Measurements from ENCODE around the gene TDP1. TPM values are rescaled to one million over a fixed set of nuclear protein-coding genes. Genes with fewer than 3 reads are reported as not detected.

TDP1 gene
- total and polyA plus RNA-seq, 2 of the 13 experiments (the other 11 are each of a cell fraction or from before 2014, with no cell fraction given) = 16.4 to 31.2 TPM

DNA sequence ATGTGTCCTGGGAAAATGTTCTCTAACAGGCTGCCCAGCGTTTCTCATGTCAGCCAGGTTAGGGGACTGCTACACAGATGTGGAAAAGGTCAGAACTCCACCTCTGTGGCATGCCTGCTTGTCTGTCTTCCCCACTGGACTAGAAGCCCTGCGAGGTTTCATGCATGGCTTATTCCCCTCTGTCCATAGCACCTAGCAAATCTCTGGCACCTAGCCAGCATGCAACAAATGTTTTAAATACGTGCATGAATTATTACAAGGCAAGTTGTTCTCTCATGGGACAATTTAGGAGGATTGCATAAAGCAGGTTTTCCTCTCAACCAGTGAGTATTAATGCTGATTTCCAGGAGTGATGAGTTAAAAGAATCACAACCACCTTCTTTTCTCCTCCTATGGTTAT is 84.7 kb downstream of the TDP1 start:
- DNase-seq (ENCODE audit: low spot score) = no peak
- in situ Hi-C loops (cut with HindIII; ENCODE audit: extremely low pct_ligation_motif_present, low pct_unique_long_range_greater_than_20kb) (no loop called here), intact Hi-C loops (cut with micrococcal nuclease; ENCODE audit: unreplicated experiment) (no loop called here)
- no peak for ATAC-seq
- no peaks in the 10 kb centered on the region for H3K27me3 ChIP-seq (ENCODE audit: control insufficient read depth in 1 of 2, insufficient read depth in 2 of 2, low read length in 2 of 2)
- H3K4me2 ChIP-seq (ENCODE audit: low read depth, low read length) = no peak overlapping the region
- H3K9ac ChIP-seq (ENCODE audit: insufficient read depth, low read depth, low read length) = no peak overlapping the region
- no peaks in the 10 kb centered on the region for H4K20me1 ChIP-seq (ENCODE audit: insufficient read depth, low read length)
- H3K9me3 ChIP-seq (ENCODE audit: low read length) = no peaks in the 10 kb centered on the region
- BruUV-seq (replicated peaks) = no TSS peak
- CTCF ChIA-PET (ENCODE audit: low intra/inter-chr PET ratio, low total read pairs) = no interaction called here
- H3K4me1 ChIP-seq (ENCODE audit: insufficient read depth, low read length) = peaks cover 7% of the 10 kb centered on the region
- TF ChIP-seq ZNF205 (CRISPR knock-in tag; IDR thresholded peaks at IDR 0.05) (no peak), TBP (CRISPR knock-in tag; IDR thresholded peaks at IDR 0.05) (no peak), CHD2 (IDR thresholded peaks at IDR 0.05; ENCODE audit: low read depth, low read length) (no peak), ZNF225 (CRISPR knock-in tag; IDR thresholded peaks at IDR 0.05) (no peak), ZSCAN22 (CRISPR knock-in tag; IDR thresholded peaks at IDR 0.05) (no peak)
- WGBS (ENCODE audit: low lambda C conversion rate) = 97% methylated on average over 3 of the region's 3 CpGs
- no peak overlapping the region for H3K4me3 ChIP-seq (replicated peaks in 1 of 3; ENCODE audit: insufficient read depth in 1 of 3, low read depth in 2 of 3, low read length in 3 of 3)
- H3K36me3 ChIP-seq (replicated peaks in 1 of 2; ENCODE audit: control insufficient read depth in 1 of 2, insufficient read depth in 2 of 2, low read length in 2 of 2) = peaks cover 2 to 14% of the 10 kb centered on the region in 2 experiments; a peak in 4 of 5 replicates
- POLR2A ChIA-PET = no interaction called here
- FAIRE-seq = no peak
- H2AFZ ChIP-seq (ENCODE audit: low read length) = no peak overlapping the region
- no peak overlapping the region for H3K27ac ChIP-seq (ENCODE audit: extremely low read length, insufficient read depth, low read length)
- H3K79me2 ChIP-seq (ENCODE audit: insufficient read depth, low read length) = no peaks in the 10 kb centered on the region

DNA sequence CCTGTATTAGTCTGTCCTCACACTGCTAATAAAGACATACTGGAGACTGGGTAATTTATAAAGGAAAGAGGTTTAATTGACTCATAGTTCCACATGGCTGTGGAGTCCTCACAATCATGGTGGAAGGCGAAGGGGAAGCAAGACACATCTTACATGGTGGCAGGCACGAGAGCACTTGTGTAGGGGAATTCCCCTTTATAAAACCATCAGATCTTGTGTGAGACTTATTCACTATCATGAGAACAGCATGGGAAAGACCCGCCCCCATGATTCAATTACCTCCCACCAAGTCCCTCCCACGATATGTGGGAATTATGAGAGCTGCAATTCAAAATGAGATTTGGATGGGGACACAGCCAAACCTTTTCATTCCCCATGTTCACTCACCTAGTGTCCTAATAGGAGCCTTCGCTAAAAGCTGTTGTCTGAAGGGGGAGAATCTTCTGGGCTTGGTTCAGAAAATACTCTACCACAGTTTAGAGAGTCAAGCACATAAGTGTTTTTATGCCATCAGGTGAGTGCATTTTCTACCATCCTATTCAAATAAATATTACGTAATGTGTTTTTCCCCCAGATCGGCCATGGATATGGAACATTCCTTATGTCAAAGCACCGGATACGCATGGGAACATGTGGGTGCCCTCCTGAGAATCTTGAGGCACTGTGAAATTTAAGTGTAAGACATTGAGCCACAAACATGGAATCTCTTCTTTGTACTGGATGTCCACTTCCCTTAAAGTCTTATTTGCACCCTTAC is 86.9 kb downstream of the TDP1 start:
- DNase-seq (ENCODE audit: low spot score) = no peak
- H3K4me3 ChIP-seq (replicated peaks in 1 of 3; ENCODE audit: insufficient read depth in 1 of 3, low read depth in 2 of 3, low read length in 3 of 3) = no peak overlapping the region
- no TSS peak for BruUV-seq (replicated peaks)
- no peaks in the 10 kb centered on the region for H3K9me3 ChIP-seq (ENCODE audit: low read length)
- no peaks in the 10 kb centered on the region for H3K27me3 ChIP-seq (ENCODE audit: control insufficient read depth in 1 of 2, insufficient read depth in 2 of 2, low read length in 2 of 2)
- H4K20me1 ChIP-seq (ENCODE audit: insufficient read depth, low read length) = no peaks in the 10 kb centered on the region
- H3K9ac ChIP-seq (ENCODE audit: insufficient read depth, low read depth, low read length) = no peak overlapping the region
- peaks cover 2 to 8% of the 10 kb centered on the region in 2 experiments; a peak in 4 of 5 replicates for H3K36me3 ChIP-seq (replicated peaks in 1 of 2; ENCODE audit: control insufficient read depth in 1 of 2, insufficient read depth in 2 of 2, low read length in 2 of 2)
- TF ChIP-seq CEBPB (IDR thresholded peaks at IDR 0.05; ENCODE audit: borderline replicate concordance, low read depth, low read length) = peak; percentile 30; the same call in 1 of the 2 replicates
- TF ChIP-seq ZNF160 (CRISPR knock-in tag; IDR thresholded peaks at IDR 0.05) = no peak
- H2AFZ ChIP-seq (ENCODE audit: low read length) = no peak overlapping the region
- H3K4me2 ChIP-seq (ENCODE audit: low read depth, low read length) = no peak overlapping the region
- in situ Hi-C loops (cut with HindIII; ENCODE audit: extremely low pct_ligation_motif_present, low pct_unique_long_range_greater_than_20kb) (no loop called here), intact Hi-C loops (cut with micrococcal nuclease; ENCODE audit: unreplicated experiment) (no loop called here)
- ChIA-PET CTCF (ENCODE audit: low intra/inter-chr PET ratio, low total read pairs) (no interaction called here), POLR2A (no interaction called here)
- H3K79me2 ChIP-seq (ENCODE audit: insufficient read depth, low read length) = no peaks in the 10 kb centered on the region
- H3K27ac ChIP-seq (ENCODE audit: extremely low read length, insufficient read depth, low read length) = no peak overlapping the region
- 97% methylated on average over 9 of the region's 9 CpGs for WGBS (ENCODE audit: low lambda C conversion rate)
- no peak for FAIRE-seq
- no peak for ATAC-seq
- peaks cover 13% of the 10 kb centered on the region for H3K4me1 ChIP-seq (ENCODE audit: insufficient read depth, low read length)

Data from HepG2 (cell line).